GM19238 (cell line): Measurements from ENCODE around the gene ARFIP1.
A peak's percentile ranks its signal among the peaks of the same experiment; 100 is the strongest.
"Not testable (repeated sequence)": the region's sequence is repeated elsewhere in the genome, so short reads cannot be mapped to it uniquely, and the experiment has no call there.

ENCODE experiments used
- DNase-seq: peaks from one replicate; pipeline ENCODE4 v3.0.0; 2011; ENCODE audit warnings: low spot score; ENCODE audit not compliant: insufficient read length

ARFIP1 gene

GRCh38 chr4:152779513-152780266, at the start of gene ARFIP1, which contains the start of gene TIGD4:
TSS of gene ARFIP1 (plus strand) at chr4:152779954. CDS start at chr4:152829634, 49,680 bp downstream.
TSS of gene TIGD4 (minus strand) at chr4:152779730. CDS start at chr4:152771004, 8,726 bp downstream.
- peak; percentile 84 for DNase-seq

GRCh38 chr4:152731997-152732396, 47.8 kb upstream of the ARFIP1 start:
- DNase-seq, result no peak

- DNase-seq, result no peak
These were observed 45.6 kb upstream of the ARFIP1 start for GRCh38 chr4:152734015-152734698.

- no peak for DNase-seq
These were observed 45.1 kb upstream of the ARFIP1 start for GRCh38 chr4:152734699-152735050.

GRCh38 chr4:152735396-152735859, 44.3 kb upstream of the ARFIP1 start:
- no peak for DNase-seq

GRCh38 chr4:152735906-152736305, 43.8 kb upstream of the ARFIP1 start:
- DNase-seq, result no peak

GRCh38 chr4:152738827-152739226, 40.9 kb upstream of the ARFIP1 start:
- DNase-seq, result no peak

- DNase-seq, result no peak
These were observed 32.3 kb upstream of the ARFIP1 start for GRCh38 chr4:152747444-152747843.

GRCh38 chr4:152748619-152749018, 31.1 kb upstream of the ARFIP1 start:
- no peak for DNase-seq

GRCh38 chr4:152763796-152764195, 16.0 kb upstream of the ARFIP1 start:
- no peak for DNase-seq

- not testable (repeated sequence) for DNase-seq
These were observed 14.6 kb upstream of the ARFIP1 start for GRCh38 chr4:152765069-152765737.

- DNase-seq, result no peak
These were observed 7.8 kb upstream of the ARFIP1 start for GRCh38 chr4:152771741-152772533.

GRCh38 chr4:152773339-152773738, 6.4 kb upstream of the ARFIP1 start:
- no peak for DNase-seq

- DNase-seq, result no peak
These were observed 5.8 kb upstream of the ARFIP1 start for GRCh38 chr4:152773953-152774352.

- DNase-seq, result no peak
These were observed 3.4 kb upstream of the ARFIP1 start for GRCh38 chr4:152776352-152776751.

- DNase-seq, result no peak
These were observed 2.3 kb upstream of the ARFIP1 start for GRCh38 chr4:152777488-152777887.

GRCh38 chr4:152778656-152779512, 870 bp upstream of the ARFIP1 start:
- no peak for DNase-seq

- no peak for DNase-seq
These were observed 569 bp downstream of the ARFIP1 start for GRCh38 chr4:152780267-152780778.

- no peak for DNase-seq
These were observed 5.0 kb downstream of the ARFIP1 start for GRCh38 chr4:152784490-152785350.
